Right lobe of liver (tissue), 4 donors: ENCODE measurements around the gene SH3RF3.

Experiments
- CTCF ChIP-seq, 4 donors: fragments of 200-600 bp in 3 of 4; fragments of 450-650 bp in 1 of 4; IDR thresholded peaks; one replicate each; pipeline versions ENCODE4 v1.5.1 to v1.8.0; 2016 to 2022; ENCODE audit warnings: antibody characterized with exemption in 4 of 4, mild to moderate bottlenecking in 2 of 4
- POLR2A ChIP-seq: fragments of 450-650 bp; IDR thresholded peaks from one replicate; pipeline ENCODE4 v1.6.1; 2017; ENCODE audit warnings: antibody characterized with exemption, mild to moderate bottlenecking
- donor health status: DM: no; HTN: no; CAD: no.
- donor health status: DM: no; HTN: no; CAD: no.
- donor health status: DM: no; HTN: yes; CAD: no.

- TF ChIP-seq CTCF (IDR thresholded peaks at IDR 0.05) (no peak), POLR2A (no peak)
These were observed 26.8 kb downstream of the SH3RF3 start for GRCh38 chr2:109155553-109156451.
